Stimulated activated CD8-positive, alpha-beta memory T cell treated with anti-CD3 and anti-CD28 coated beads, Interleukin-4, amount 100 ng/mL, for 24 hours (primary cell): ENCODE results near the gene CCDC167.
"Not testable (repeated sequence)": the region's sequence is repeated elsewhere in the genome, so short reads cannot be mapped to it uniquely, and the experiment has no call there.

Source experiments
- DNase-seq: peaks from one replicate; pipeline ENCODE4 v3.0.0-alpha.2; 2020; ENCODE audit warnings: low read depth

The CCDC167 gene

GRCh38 chr6:37511201-37511600 lies 11.5 kb upstream of the CCDC167 start:
- no peak for DNase-seq

GRCh38 chr6:37507690-37508421 lies 8.2 kb upstream of the CCDC167 start:
- no peak for DNase-seq

DNA sequence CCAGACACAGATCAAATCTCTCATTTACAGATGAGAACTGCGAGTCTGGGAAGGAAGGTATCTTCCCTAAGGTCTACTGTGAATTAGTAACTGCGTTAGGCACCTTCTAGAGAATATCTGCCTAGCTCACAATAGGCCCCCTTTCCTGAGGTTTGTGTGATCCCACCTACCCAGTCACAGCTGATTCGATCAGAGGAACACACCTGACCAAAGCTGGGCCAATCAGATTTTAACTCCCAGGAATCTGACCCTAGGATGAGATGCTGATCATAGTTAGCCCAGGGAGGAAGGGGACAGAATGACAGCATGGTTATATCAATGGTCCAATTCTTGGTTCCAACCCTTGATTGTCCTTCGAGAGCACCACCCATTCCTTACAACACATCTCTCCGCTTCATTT lies 7.4 kb upstream of the CCDC167 start:
- DNase-seq, result no peak

GRCh38 chr6:37506479-37506878 lies 6.8 kb upstream of the CCDC167 start:
- DNase-seq, result no peak

DNA sequence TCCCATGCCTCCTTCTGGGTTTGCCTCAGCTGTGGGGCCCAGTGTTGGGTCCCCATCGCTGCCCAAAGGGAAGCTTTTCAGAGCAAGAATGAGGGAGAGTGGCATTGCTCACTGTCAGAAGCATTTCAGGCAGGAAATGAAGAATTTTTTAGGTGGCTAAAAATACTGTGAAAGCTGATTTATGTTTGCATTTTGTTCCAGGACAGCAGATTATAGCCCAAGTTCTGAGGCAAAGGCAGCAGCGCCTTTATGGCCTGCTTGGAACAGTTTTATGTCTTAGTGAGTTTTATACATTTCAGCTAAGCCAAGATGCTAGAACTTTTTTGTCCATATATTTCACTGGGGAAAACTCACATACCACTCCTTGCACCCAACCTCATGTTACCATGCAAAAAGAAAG lies 4.3 kb upstream of the CCDC167 start:
- no peak for DNase-seq

- DNase-seq, result no peak
These were observed 3.7 kb upstream of the CCDC167 start for GRCh38 chr6:37503309-37503965.

GRCh38 chr6:37502703-37503291 lies 3.1 kb upstream of the CCDC167 start:
- no peak for DNase-seq

- no peak for DNase-seq
These were observed 2.2 kb upstream of the CCDC167 start for GRCh38 chr6:37501632-37502491.

DNA sequence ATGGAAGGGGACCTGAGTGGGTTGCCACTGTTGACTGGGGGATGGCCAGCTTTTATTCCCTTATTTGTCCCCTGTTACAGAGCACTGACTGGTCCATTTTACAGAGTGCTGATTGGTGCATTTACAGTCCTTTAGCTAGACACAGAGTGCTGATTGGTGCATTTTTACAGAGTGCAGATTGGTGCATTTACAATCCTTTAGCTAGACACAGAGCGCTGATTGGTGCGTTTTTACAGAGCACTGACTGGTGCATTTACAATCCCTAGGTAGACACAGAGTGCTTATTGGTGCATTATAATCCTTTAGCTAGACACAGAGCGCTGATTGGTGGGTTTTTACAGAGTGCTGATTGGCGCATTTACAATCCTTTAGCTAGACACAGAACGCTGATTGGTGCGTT lies 1.2 kb upstream of the CCDC167 start:
- DNase-seq, result not testable (repeated sequence)

DNA sequence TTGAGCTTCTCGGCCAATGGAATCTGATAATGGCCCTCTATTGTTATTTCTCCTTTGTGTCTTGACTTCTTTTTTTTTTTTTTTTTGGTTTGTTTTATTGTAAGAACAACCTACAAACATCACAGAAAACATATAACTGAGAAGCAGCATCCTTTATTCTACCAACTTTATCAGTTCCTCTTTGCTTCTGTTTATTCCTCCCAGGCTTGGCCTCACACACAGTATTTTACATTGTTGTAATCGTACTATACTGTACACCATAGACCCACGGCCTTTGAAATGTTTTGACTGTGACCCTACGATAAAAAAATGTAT lies 558 bp upstream of the CCDC167 start:
- no peak for DNase-seq

- DNase-seq, result no peak
These were observed 2.5 kb downstream of the CCDC167 start for GRCh38 chr6:37496951-37497885.

DNA sequence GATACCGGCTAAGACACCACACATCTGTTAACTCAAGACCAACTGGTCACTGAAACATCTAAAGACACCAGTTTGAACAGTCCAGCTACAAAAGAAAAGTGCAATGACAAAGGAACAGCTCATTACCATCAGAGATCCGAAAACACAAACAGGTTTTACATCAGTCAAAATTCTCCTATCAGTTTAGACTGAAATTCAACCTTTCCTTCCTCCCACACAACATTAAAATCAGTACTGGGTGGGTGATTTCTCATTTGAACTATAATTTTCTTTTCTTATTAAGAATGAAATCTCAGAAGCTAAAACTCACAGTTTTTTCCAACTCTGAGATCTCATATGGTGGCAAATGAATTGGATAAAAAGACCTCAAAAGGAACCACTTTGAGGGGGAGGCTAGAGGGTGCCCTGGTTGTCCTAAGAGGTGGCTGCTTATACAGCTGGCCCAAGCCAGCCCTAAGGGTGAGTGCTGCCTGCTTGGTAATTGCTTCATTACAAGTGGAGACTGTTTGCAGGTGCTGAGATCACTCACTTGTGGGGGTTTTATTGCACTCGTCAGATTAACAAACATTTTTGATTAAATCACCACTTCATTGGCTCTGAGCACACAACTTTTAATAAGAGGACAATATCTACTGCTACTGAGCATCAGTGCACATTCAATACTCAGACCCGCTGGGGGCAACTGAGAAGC lies 4.3 kb downstream of the CCDC167 start:
- DNase-seq, result no peak

- DNase-seq, result no peak
These were observed 6.1 kb downstream of the CCDC167 start for GRCh38 chr6:37493661-37493995.

DNA sequence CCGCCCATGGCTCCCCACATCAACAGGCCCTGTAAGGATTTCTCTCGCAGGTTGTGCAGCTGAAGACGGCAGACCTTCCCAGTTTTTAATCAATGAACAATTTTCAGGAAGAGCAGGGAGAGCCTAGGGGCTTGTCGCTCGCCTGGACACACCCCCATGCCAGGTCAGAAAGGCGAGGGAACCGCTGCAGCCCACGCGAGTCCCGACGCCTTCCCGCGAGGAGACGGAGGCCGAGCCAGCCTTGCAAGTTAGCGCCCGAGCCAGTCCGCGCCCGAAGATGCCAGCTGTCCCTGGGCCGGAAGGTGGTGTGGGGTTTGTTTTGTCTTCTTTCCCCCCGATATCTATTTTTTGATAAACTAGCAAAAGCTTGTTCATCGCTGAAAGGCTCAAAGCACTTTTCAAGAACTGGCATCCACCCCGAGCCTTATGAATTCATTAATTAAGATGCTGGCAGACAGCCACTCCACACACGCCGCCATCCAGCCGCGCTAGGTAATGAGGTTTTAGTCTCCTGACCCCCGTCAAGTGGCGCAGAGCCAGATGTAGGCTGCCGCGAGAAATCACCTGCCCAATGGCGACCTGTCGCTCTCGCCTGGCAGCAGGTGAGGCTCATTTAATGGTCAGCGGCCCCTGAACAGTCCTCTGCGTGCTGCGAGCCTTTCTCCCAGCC lies 6.6 kb downstream of the CCDC167 start:
- no peak for DNase-seq

DNA sequence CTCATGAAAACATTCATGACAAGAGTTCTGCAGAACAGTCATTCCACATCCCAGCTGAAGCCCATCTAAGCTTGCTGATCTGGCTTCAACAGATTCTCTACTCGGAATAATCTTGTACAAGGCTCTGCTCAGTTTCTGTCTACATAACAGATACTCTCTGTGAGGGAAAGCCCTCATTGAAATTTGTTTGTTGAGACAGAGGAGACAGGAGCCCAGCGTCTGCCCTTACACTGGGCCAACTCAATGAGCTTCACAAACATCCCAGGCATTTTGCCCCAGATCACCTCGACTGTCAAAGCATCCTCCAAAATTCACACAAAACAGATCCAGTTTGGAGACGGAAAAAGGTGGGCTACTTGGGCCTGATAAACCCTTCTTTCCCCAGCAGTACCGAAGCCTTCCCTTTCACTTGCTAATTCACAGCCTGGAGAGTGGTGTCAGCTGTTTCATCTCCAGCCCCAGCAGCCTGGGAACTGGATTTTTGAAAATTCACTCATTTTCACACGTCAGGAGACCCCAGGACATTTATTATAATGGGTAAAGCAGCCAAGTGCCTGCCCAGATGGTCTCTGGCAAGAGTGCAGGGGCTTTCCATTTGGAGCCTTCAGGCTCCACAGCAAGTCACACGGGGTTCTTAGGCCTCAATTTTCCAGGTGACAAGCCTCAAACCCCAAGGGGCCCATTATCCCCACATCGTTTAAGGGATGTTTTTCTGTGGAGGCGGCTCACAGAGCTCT lies 7.3 kb downstream of the CCDC167 start:
- no peak for DNase-seq

- no peak for DNase-seq
These were observed 7.9 kb downstream of the CCDC167 start for GRCh38 chr6:37491830-37492208.

- DNase-seq, result no peak
These were observed 8.4 kb downstream of the CCDC167 start for GRCh38 chr6:37491171-37491829.

- no peak for DNase-seq
These were observed 9.0 kb downstream of the CCDC167 start for GRCh38 chr6:37490536-37491170.
